Tibial artery (tissue), 4 donors: ENCODE measurements around the gene C3.
A peak's percentile ranks its signal among the peaks of the same experiment; 100 is the strongest.

Experiments
- DNase-seq, 2 donors: peaks; one replicate each; pipeline ENCODE4 v3.0.0-alpha.2; 2019
- H3K27ac ChIP-seq, 2 donors: fragments of 200-600 bp; sonication (generic) in 1 of 2; 1 replicate in 1 of 2; 2 replicates in 1 of 2; pipeline ENCODE4 v1.5.1; 2018 to 2019; ENCODE audit warnings: mild to moderate bottlenecking in 1 of 2
- H3K27me3 ChIP-seq, 2 donors: fragments of 200-600 bp; sonication (generic) in 1 of 2; one replicate each; pipeline versions ENCODE4 v1.5.1 to v1.6.0; 2016 to 2019
- H3K36me3 ChIP-seq, 3 donors: fragments of 200-600 bp; sonication (generic) in 2 of 3; one replicate each; pipeline ENCODE4 v1.5.1; 2016 to 2019; ENCODE audit warnings: mild to moderate bottlenecking in 2 of 3
- H3K4me1 ChIP-seq, 4 donors: fragments of 200-600 bp; sonication (generic) in 2 of 4; 1 replicate in 3 of 4; 2 replicates in 1 of 4; pipeline ENCODE4 v1.5.1; 2016 to 2019
- H3K4me3 ChIP-seq, 2 donors: fragments of 200-600 bp; sonication (generic) in 1 of 2; 1 replicate in 1 of 2; 2 replicates in 1 of 2; pipeline ENCODE4 v1.5.1; 2018 to 2019; ENCODE audit warnings: mild to moderate bottlenecking in 2 of 2
- H3K9me3 ChIP-seq, 3 donors: fragments of 200-600 bp; sonication (generic) in 1 of 3; one replicate each; pipeline ENCODE4 v1.5.1; 2016 to 2019
- CTCF ChIP-seq, 2 experiments: fragments of 200-600 bp in 1 of 2; fragments of 450-650 bp in 1 of 2; IDR thresholded peaks; one replicate each; pipeline ENCODE4 v1.5.1; 2017 to 2019; ENCODE audit warnings: antibody characterized with exemption in 2 of 2, mild to moderate bottlenecking in 1 of 2, moderate library complexity in 1 of 2
- intact Hi-C: fragments of 100-400 bp; cut with DNase I; formaldehyde crosslinking; loops from one replicate; pipeline ENCODE4 v1.15.0; 2023; ENCODE audit warnings: low total_unique reads

C3 gene

GRCh38 chr19:6743714-6744380 lies 23.4 kb upstream of the C3 start:
- no peak for DNase-seq
- Histone ChIP-seq H3K27ac (peak overlapping the region; percentile 67 to 97), H3K36me3 (peaks cover 39 to 63% (median 49%) of the 10 kb centered on the region in 3 donors), H3K4me3 (peak overlapping the region; percentile 18 to 31), H3K27me3 (no peaks in the 10 kb centered on the region), H3K4me1 (peaks cover 0 to 58% (median 51%) of the 10 kb centered on the region in 4 donors), H3K9me3 (no peaks in the 10 kb centered on the region)
- TF ChIP-seq CTCF (IDR thresholded peaks at IDR 0.05): no peak
- intact Hi-C loops: no loop called here

GRCh38 chr19:6743066-6743465 lies 22.6 kb upstream of the C3 start:
- H3K27ac ChIP-seq: peak overlapping the region; percentile 31 to 97
- intact Hi-C loops: no loop called here
- no peaks in the 10 kb centered on the region for H3K27me3 ChIP-seq
- no peak for TF ChIP-seq CTCF (IDR thresholded peaks at IDR 0.05)
- peaks cover 32 to 55% (median 41%) of the 10 kb centered on the region in 3 donors for H3K36me3 ChIP-seq
- H3K4me3 ChIP-seq: no peak overlapping the region
- H3K4me1 ChIP-seq: peaks cover 0 to 66% (median 58%) of the 10 kb centered on the region in 4 donors
- no peak for DNase-seq
- H3K9me3 ChIP-seq: no peaks in the 10 kb centered on the region

GRCh38 chr19:6740589-6741343 lies 20.3 kb upstream of the C3 start:
- intact Hi-C loops: no loop called here
- no peak for TF ChIP-seq CTCF (IDR thresholded peaks at IDR 0.05)
- Histone ChIP-seq H3K4me3 (peak overlapping the region; percentile 80 to 96), H3K36me3 (peaks cover 10 to 32% (median 18%) of the 10 kb centered on the region in 3 donors), H3K27ac (peak overlapping the region; percentile 93 to 97), H3K4me1 (peaks cover 0 to 73% (median 61%) of the 10 kb centered on the region in 4 donors), H3K9me3 (no peaks in the 10 kb centered on the region), H3K27me3 (no peaks in the 10 kb centered on the region)
- peak; percentile 60 to 84 for DNase-seq

GRCh38 chr19:6739883-6740588 lies 19.6 kb upstream of the C3 start:
- intact Hi-C loops: loop anchor here (10.0 kb wide), 2 partner anchors 125 to 365 kb away; partner anchors contain the start of genes ALKBH7 and PSPN
- peaks cover 0 to 71% (median 59%) of the 10 kb centered on the region in 4 donors for H3K4me1 ChIP-seq
- H3K36me3 ChIP-seq: peaks cover 8 to 29% (median 12%) of the 10 kb centered on the region in 3 donors
- H3K27me3 ChIP-seq: no peaks in the 10 kb centered on the region
- TF ChIP-seq CTCF (IDR thresholded peaks at IDR 0.05): no peak
- no peak for DNase-seq
- no peaks in the 10 kb centered on the region for H3K9me3 ChIP-seq
- peak overlapping the region; percentile 93 to 97 for H3K27ac ChIP-seq
- H3K4me3 ChIP-seq: peak overlapping the region; percentile 80 to 96

- Histone ChIP-seq H3K4me3 (peak within 1 kb of the TSS; percentile 80 to 96), H3K36me3 (peaks cover 8 to 27% (median 12%) of the 10 kb centered on the region in 3 donors), H3K27me3 (no peaks in the 10 kb centered on the region), H3K4me1 (peaks cover 0 to 65% (median 54%) of the 10 kb centered on the region in 4 donors), H3K9me3 (no peaks in the 10 kb centered on the region), H3K27ac (peak within 1 kb of the TSS; percentile 93 to 97)
- peak; percentile 87 to 93 for DNase-seq
- TF ChIP-seq CTCF (IDR thresholded peaks at IDR 0.05): no peak
- intact Hi-C loops: loop anchor here (10.0 kb wide), 2 partner anchors 125 to 365 kb away; partner anchors contain the start of genes ALKBH7 and PSPN
Observed at GRCh38 chr19:6739390-6739882, 19.0 kb upstream of the C3 start, which contains the start of gene TRIP10. Gene TRIP10, plus strand, starts transcription at chr19:6739680. Its CDS starts 82 bp downstream, at chr19:6739762.
